Upper lobe of left lung (tissue), 6 donors: ENCODE data around the gene SCP2. TPM values are rescaled to one million over a fixed set of nuclear protein-coding genes. Genes with fewer than 3 reads are reported as not detected.
"Not testable (repeated sequence)": the region's sequence is repeated elsewhere in the genome, so short reads cannot be mapped to it uniquely, and the experiment has no call there.

ENCODE experiments used
- ATAC-seq, 2 donors: fragments of 200-7000 bp; cut with Tn5 transposase; one replicate each; pipeline ENCODE4 v1.9.1; 2022; ENCODE audit warnings: mild to moderate bottlenecking in 2 of 2, moderate library complexity in 2 of 2; ENCODE audit not compliant: low FRiP score in 2 of 2
- DNase-seq, 2 donors: peaks; one replicate each; pipeline ENCODE4 v3.0.0-alpha.2; 2019 to 2020
- H3K27ac ChIP-seq, 4 donors: fragments of 200-600 bp; sonication (generic); one replicate each; pipeline ENCODE4 v1.5.1; 2016 to 2019
- H3K27me3 ChIP-seq, 4 donors: fragments of 200-600 bp; sonication (generic); one replicate each; pipeline ENCODE4 v1.5.1; 2017 to 2019
- H3K36me3 ChIP-seq, 4 donors: fragments of 200-600 bp; sonication (generic); one replicate each; pipeline ENCODE4 v1.5.1; 2016 to 2019
- H3K4me1 ChIP-seq, 4 donors: fragments of 200-600 bp; sonication (generic); one replicate each; pipeline ENCODE4 v1.5.1; 2018 to 2019
- H3K4me3 ChIP-seq, 4 donors: fragments of 200-600 bp; sonication (generic); one replicate each; pipeline ENCODE4 v1.5.1; 2017 to 2019; ENCODE audit warnings: mild to moderate bottlenecking in 2 of 4, moderate library complexity in 1 of 4
- H3K9me3 ChIP-seq, 4 donors: fragments of 200-600 bp; sonication (generic); one replicate each; pipeline ENCODE4 v1.5.1; 2018 to 2019
- CTCF ChIP-seq, 6 experiments: fragments of 450-650 bp in 4 of 6; fragments of 200-600 bp in 2 of 6; sonication (generic) in 2 of 6; IDR thresholded peaks; one replicate each; pipeline ENCODE4 v1.5.1; 2016 to 2019; ENCODE audit warnings: antibody characterized with exemption in 6 of 6
- EP300 ChIP-seq, 4 donors: sonication (generic); formaldehyde crosslinking; IDR thresholded peaks; one replicate each; pipeline ENCODE4 v1.5.1; 2017; ENCODE audit warnings: antibody characterized with exemption in 4 of 4, control low read depth in 2 of 4
- POLR2A ChIP-seq, 4 donors: fragments of 450-650 bp; IDR thresholded peaks; one replicate each; pipeline ENCODE4 v1.5.1; 2016 to 2017; ENCODE audit warnings: antibody characterized with exemption in 4 of 4, mild to moderate bottlenecking in 2 of 4
- POLR2AphosphoS5 ChIP-seq, 2 donors: sonication (generic); formaldehyde crosslinking; IDR thresholded peaks; one replicate each; pipeline ENCODE4 v1.5.1; 2017; ENCODE audit warnings: antibody characterized with exemption in 2 of 2
- WGBS, 2 donors: methylation state at CpG; one replicate each; pipeline ENCODE4 v1.1.5; 2017 to 2018; 5-methylcytosine and 5-hydroxymethylcytosine counted together
- total RNA-seq, 6 donors: library from RNA; depleted of rRNA in 4 of 6; stranded (reverse); fragments of >200 nt in 4 of 6; gene quantifications; one replicate each; pipeline versions ENCODE4 v1.1.0 to v1.2.1, GENCODE V29; 2016 to 2021
- donor health status: DM: no; HTN: no; CAD: no; lungs with moderate emphysema.
- donor health status: DM: no; HTN: yes; CAD: no; lungs with severe emphysema.

The SCP2 gene
- total RNA-seq, 6 donors from 2014 or later: 52.4 to 173 (median 131) TPM

GRCh38 chr1:52943876-52944416 lies 16.9 kb downstream of the SCP2 start:
- peaks cover 0 to 9% (median 0%) of the 10 kb centered on the region in 4 donors for H3K36me3 ChIP-seq
- H3K27me3 ChIP-seq: no peaks in the 10 kb centered on the region
- H3K9me3 ChIP-seq: no peaks in the 10 kb centered on the region
- H3K4me3 ChIP-seq: no peak overlapping the region
- DNase-seq: no peak
- no peak for ATAC-seq
- TF ChIP-seq EP300 (IDR thresholded peaks at IDR 0.05) (no peak), POLR2AphosphoS5 (IDR thresholded peaks at IDR 0.05) (no peak), CTCF (IDR thresholded peaks at IDR 0.05) (no peak), POLR2A (IDR thresholded peaks at IDR 0.05) (no peak)
- H3K27ac ChIP-seq: no peak overlapping the region
- no peaks in the 10 kb centered on the region for H3K4me1 ChIP-seq
- 77 to 84% methylated on average over 3 of the region's 3 CpGs for WGBS, 2 donors

GRCh38 chr1:52944566-52944965 lies 17.5 kb downstream of the SCP2 start:
- ATAC-seq (no peak), DNase-seq (no peak)
- WGBS, 2 donors: 90 to 92% methylated on average over 10 of the region's 10 CpGs
- Histone ChIP-seq H3K4me3 (no peak overlapping the region), H3K27me3 (no peaks in the 10 kb centered on the region), H3K4me1 (no peaks in the 10 kb centered on the region), H3K36me3 (peaks cover 0 to 9% (median 0%) of the 10 kb centered on the region in 4 donors), H3K27ac (no peak overlapping the region), H3K9me3 (no peaks in the 10 kb centered on the region)
- TF ChIP-seq POLR2A (IDR thresholded peaks at IDR 0.05) (no peak), POLR2AphosphoS5 (IDR thresholded peaks at IDR 0.05) (no peak), CTCF (IDR thresholded peaks at IDR 0.05) (no peak), EP300 (IDR thresholded peaks at IDR 0.05) (no peak)

- ATAC-seq (no peak), DNase-seq (no peak)
- Histone ChIP-seq H3K36me3 (peaks cover 0 to 19% (median 0%) of the 10 kb centered on the region in 4 donors), H3K4me1 (no peaks in the 10 kb centered on the region), H3K9me3 (no peaks in the 10 kb centered on the region), H3K4me3 (no peak overlapping the region), H3K27me3 (no peaks in the 10 kb centered on the region), H3K27ac (no peak overlapping the region)
- 93% methylated on average over 1 of the region's 1 CpG for WGBS, 2 donors
- no peak for TF ChIP-seq POLR2AphosphoS5 (IDR thresholded peaks at IDR 0.05)
- TF ChIP-seq CTCF (IDR thresholded peaks at IDR 0.05): no peak
Observed at GRCh38 chr1:52947490-52947889, 20.4 kb downstream of the SCP2 start.

- not testable (repeated sequence) for H3K4me3 ChIP-seq, H3K27me3 ChIP-seq, ATAC-seq, H3K4me1 ChIP-seq, H3K9me3 ChIP-seq, H3K27ac ChIP-seq, DNase-seq
- H3K36me3 ChIP-seq: peaks cover 0 to 23% (median 0%) of the 10 kb centered on the region in 4 donors
Observed at GRCh38 chr1:52949602-52950001, 22.5 kb downstream of the SCP2 start.

- ATAC-seq (no peak), DNase-seq (no peak)
- WGBS, 2 donors: 88 to 94% methylated on average over 2 of the region's 2 CpGs
- no peak overlapping the region for H3K27ac ChIP-seq
- H3K27me3 ChIP-seq: no peaks in the 10 kb centered on the region
- no peaks in the 10 kb centered on the region for H3K4me1 ChIP-seq
- no peak overlapping the region for H3K4me3 ChIP-seq
- H3K9me3 ChIP-seq: no peaks in the 10 kb centered on the region
- peaks cover 0 to 23% (median 0%) of the 10 kb centered on the region in 4 donors for H3K36me3 ChIP-seq
- TF ChIP-seq CTCF (IDR thresholded peaks at IDR 0.05) (no peak), EP300 (IDR thresholded peaks at IDR 0.05) (no peak), POLR2AphosphoS5 (IDR thresholded peaks at IDR 0.05) (no peak), POLR2A (IDR thresholded peaks at IDR 0.05) (no peak)
Observed at GRCh38 chr1:52952112-52952511, 25.0 kb downstream of the SCP2 start.
